ENCODE data around the gene PCDH9. TPM values are rescaled to one million over a fixed set of nuclear protein-coding genes. Genes with fewer than 3 reads are reported as not detected.

The PCDH9 gene
- total and polyA plus RNA-seq, 2 of the 13 experiments (the other 11 are each of a cell fraction or from before 2014, with no cell fraction given) = 0.09 TPM; not detected in 1

- TF ChIP-seq ZNF280D (CRISPR knock-in tag; IDR thresholded peaks at IDR 0.05) = no peak
- no peak for TF ChIP-seq ZNF280B (CRISPR knock-in tag; IDR thresholded peaks at IDR 0.05; ENCODE audit: borderline replicate concordance)
- TF ChIP-seq PBX2 (CRISPR knock-in tag; IDR thresholded peaks at IDR 0.05) = no peak
- no peak for TF ChIP-seq ETV6 (CRISPR knock-in tag; conservative IDR thresholded peaks at IDR 0.05)
- TF ChIP-seq ZNF34 (CRISPR knock-in tag; IDR thresholded peaks at IDR 0.05; ENCODE audit: borderline replicate concordance) = no peak
- TF ChIP-seq ZNF547 (CRISPR knock-in tag; IDR thresholded peaks at IDR 0.05) = no peak
- TF ChIP-seq CBX1 (IDR thresholded peaks at IDR 0.05; ENCODE audit: low read depth) = no peak
- TF ChIP-seq TEAD2 (CRISPR knock-in tag; IDR thresholded peaks at IDR 0.05) = no peak
These were observed 104.5 kb downstream of the PCDH9 start (continued) for GRCh38 chr13:67125681-67126080.

GRCh38 chr13:67123165-67123564, 107.0 kb downstream of the PCDH9 start:
- no peaks in the 10 kb centered on the region for H4K20me1 ChIP-seq (ENCODE audit: insufficient read depth, low read length)
- no peaks in the 10 kb centered on the region for H3K9me3 ChIP-seq (ENCODE audit: low read length)
- CTCF ChIA-PET (ENCODE audit: low intra/inter-chr PET ratio, low total read pairs) = no interaction called here
- no peak for DNase-seq (ENCODE audit: low spot score)
- H3K27me3 ChIP-seq (ENCODE audit: control insufficient read depth in 1 of 2, insufficient read depth in 2 of 2, low read length in 2 of 2) = no peaks in the 10 kb centered on the region
- no peak overlapping the region for H2AFZ ChIP-seq (ENCODE audit: low read length)
- no peak overlapping the region for H3K27ac ChIP-seq (ENCODE audit: extremely low read length, insufficient read depth, low read length)
- POLR2A ChIA-PET = no interaction called here
- no peak for FAIRE-seq
- no peak overlapping the region for H3K9ac ChIP-seq (ENCODE audit: insufficient read depth, low read depth, low read length)
- H3K4me3 ChIP-seq (replicated peaks in 1 of 3; ENCODE audit: insufficient read depth in 1 of 3, low read depth in 2 of 3, low read length in 3 of 3) = no peak overlapping the region
- no peaks in the 10 kb centered on the region for H3K4me1 ChIP-seq (ENCODE audit: insufficient read depth, low read length)
- intact Hi-C loops (cut with micrococcal nuclease; ENCODE audit: unreplicated experiment) = no loop called here
- no peaks in the 10 kb centered on the region for H3K79me2 ChIP-seq (ENCODE audit: insufficient read depth, low read length)
- WGBS (ENCODE audit: low lambda C conversion rate) = 20% methylated on average over 3 of the region's 3 CpGs
- no peaks in the 10 kb centered on the region for H3K36me3 ChIP-seq (replicated peaks in 1 of 2; ENCODE audit: control insufficient read depth in 1 of 2, insufficient read depth in 2 of 2, low read length in 2 of 2)
- no peak for ATAC-seq
- no peak overlapping the region for H3K4me2 ChIP-seq (ENCODE audit: low read depth, low read length)
- in situ Hi-C loops (cut with HindIII; ENCODE audit: extremely low pct_ligation_motif_present, low pct_unique_long_range_greater_than_20kb) = no loop called here
- no TSS peak for BruUV-seq (replicated peaks)
- no peak for TF ChIP-seq HMG20A (CRISPR knock-in tag; IDR thresholded peaks at IDR 0.05; ENCODE audit: borderline replicate concordance)
- no peak for TF ChIP-seq ZNF460 (CRISPR knock-in tag; IDR thresholded peaks at IDR 0.05; ENCODE audit: borderline replicate concordance)
- TF ChIP-seq IRF1 (CRISPR knock-in tag; IDR thresholded peaks at IDR 0.05; ENCODE audit: low read depth) = no peak
- no peak for TF ChIP-seq GRHL1 (CRISPR knock-in tag; conservative IDR thresholded peaks at IDR 0.05)
- TF ChIP-seq ZNF746 (CRISPR knock-in tag; IDR thresholded peaks at IDR 0.05) = no peak
- TF ChIP-seq RELA (CRISPR knock-in tag; IDR thresholded peaks at IDR 0.05) = no peak
- no peak for TF ChIP-seq CEBPB (IDR thresholded peaks at IDR 0.05; ENCODE audit: borderline replicate concordance, low read depth, low read length)
- no peak for TF ChIP-seq BORCS8-MEF2B (CRISPR knock-in tag; IDR thresholded peaks at IDR 0.05)
- TF ChIP-seq DNMT1 (CRISPR knock-in tag; IDR thresholded peaks at IDR 0.05) = no peak
